ENCODE measurements around the gene TMOD3. TPM values are rescaled to one million over a fixed set of nuclear protein-coding genes. Genes with fewer than 3 reads are reported as not detected.

Gene TMOD3
- total and polyA plus RNA-seq, 2 of the 8 experiments (the other 6 are each of a cell fraction or from before 2014, with no cell fraction given), result 3.9 to 29.0 TPM

- H2BK120ac ChIP-seq (replicated peaks; ENCODE audit: low read depth, low read length), result no peak overlapping the region
- H2AK5ac ChIP-seq (ENCODE audit: low read depth, low read length), result no peak overlapping the region
- H3K23me2 ChIP-seq (ENCODE audit: low read depth, low read length), result no peaks in the 10 kb centered on the region
- H3K4me1 ChIP-seq (replicated peaks in 1 of 4; ENCODE audit: control insufficient read depth in 3 of 4, insufficient read depth in 4 of 4, low read length in 3 of 4), result peaks cover 0 to 6% (median 5%) of the 10 kb centered on the region in 4 experiments; a peak in 5 of 7 replicates
- DNase-seq (ENCODE audit: low read depth in 1 of 2, low spot score in 2 of 2) (no peak), FAIRE-seq (no peak)
- H3K23ac ChIP-seq (ENCODE audit: insufficient read length), result no peak overlapping the region
- no peak overlapping the region for H2BK20ac ChIP-seq (ENCODE audit: low read length)
- H3K4ac ChIP-seq (replicated peaks; ENCODE audit: insufficient read length, low read depth, low read length), result no peak overlapping the region
- CTCF ChIA-PET (ENCODE audit: partially characterized antibody), result interaction anchor here (1.3 to 1.9 kb wide), 3 partner anchors 10 to 86 kb away, joined by 3 to 6 read pairs (median 3); no protein-coding TSS in a partner anchor
- no peaks in the 10 kb centered on the region; a peak in 2 of 8 replicates for H3K36me3 ChIP-seq (ENCODE audit: control insufficient read depth in 2 of 4, insufficient read depth in 4 of 4, low read length in 3 of 4)
- H3K4me2 ChIP-seq (ENCODE audit: insufficient read depth in 1 of 2, low read depth in 2 of 2, low read length in 2 of 2), result no peak overlapping the region
- no peak overlapping the region for H4K8ac ChIP-seq (ENCODE audit: extremely low read depth, insufficient read depth, low read length)
- H3K9ac ChIP-seq (replicated peaks in 1 of 4; ENCODE audit: extremely low read depth in 1 of 4, low read depth in 3 of 4, low read length in 3 of 4), result no peak overlapping the region
- H3K9me3 ChIP-seq (ENCODE audit: insufficient read depth in 2 of 2, low read depth in 1 of 2, low read length in 1 of 2), result no peaks in the 10 kb centered on the region
- H3K14ac ChIP-seq (ENCODE audit: insufficient read length), result no peak overlapping the region
- no peaks in the 10 kb centered on the region for H4K20me1 ChIP-seq (replicated peaks in 1 of 2; ENCODE audit: control insufficient read depth in 1 of 2, insufficient read depth in 2 of 2, low read length in 2 of 2)
- H2AFZ ChIP-seq (ENCODE audit: low read length), result no peak overlapping the region
- H4K91ac ChIP-seq (replicated peaks; ENCODE audit: insufficient read length, low read length), result no peak overlapping the region
- WGBS, 2 experiments (ENCODE audit: extremely low coverage in 1 of 2, insufficient coverage in 1 of 2, insufficient read length in 1 of 2, insufficient replicate concordance in 2 of 2, low coverage in 1 of 2, low lambda C conversion rate in 2 of 2, missing lambda C conversion rate in 1 of 2), result 92% methylated on average over 2 of the region's 2 CpGs; no CpG with 5 or more reads in 1 of the 2 experiments
- H4K5ac ChIP-seq (ENCODE audit: insufficient read length, low read depth, low read length), result no peak overlapping the region
- no peak overlapping the region for H3K27ac ChIP-seq (ENCODE audit: low read depth, low read length)
- no peak overlapping the region for H3K4me3 ChIP-seq (ENCODE audit: extremely low read depth in 1 of 4, insufficient read depth in 2 of 4, low read depth in 3 of 4, low read length in 4 of 4)
- H2BK5ac ChIP-seq (ENCODE audit: low read depth, low read length), result no peak overlapping the region
- no peaks in the 10 kb centered on the region for H3K27me3 ChIP-seq (replicated peaks in 1 of 4; ENCODE audit: control insufficient read depth in 3 of 4, extremely low read depth in 1 of 4, insufficient read depth in 3 of 4, low read length in 3 of 4)
- POLR2A ChIA-PET (ENCODE audit: partially characterized antibody), result interaction anchor here (0.8 kb wide), 1 partner anchor 12 kb away, joined by 3 read pairs; no protein-coding TSS in a partner anchor
- H2BK15ac ChIP-seq (ENCODE audit: low read length), result no peak overlapping the region
- no peak overlapping the region for H3K56ac ChIP-seq (replicated peaks; ENCODE audit: insufficient read length, low read depth, low read length)
- H3K18ac ChIP-seq (ENCODE audit: extremely low read depth, low read length), result no peak overlapping the region
- TF ChIP-seq CTBP2 (IDR thresholded peaks at IDR 0.05; ENCODE audit: borderline replicate concordance, insufficient read depth, insufficient read length, low read length), result no peak
- TF ChIP-seq POU5F1 (IDR thresholded peaks at IDR 0.05; ENCODE audit: low read depth, low read length), result no peak
- TF ChIP-seq ZNF274 (IDR thresholded peaks at IDR 0.05; ENCODE audit: borderline replicate concordance, extremely low read depth, low read length), result no peak
- TF ChIP-seq BCL11A (IDR thresholded peaks at IDR 0.05; ENCODE audit: low read depth in 2 of 2, low read length in 2 of 2), result no peak
- H3K79me2 ChIP-seq (ENCODE audit: control insufficient read depth in 1 of 2, insufficient read depth in 2 of 2, low read length in 2 of 2), result no peaks in the 10 kb centered on the region
- no peaks in the 10 kb centered on the region for H3K79me1 ChIP-seq (ENCODE audit: low read depth, low read length)
- H2BK12ac ChIP-seq (ENCODE audit: low read depth, low read length), result no peak overlapping the region
Measured at GRCh38 chr15:51863131-51863530, 33.7 kb downstream of the TMOD3 start.
